ENCODE data around the gene TIMP3. TPM values are rescaled to one million over a fixed set of nuclear protein-coding genes. Genes with fewer than 3 reads are reported as not detected.

TIMP3 gene
- total RNA-seq, 2 experiments from 2014 or later: not detected

GRCh38 chr22:32882774-32883530 is 81.4 kb downstream of the TIMP3 start:
- no peaks in the 10 kb centered on the region for H3K9me3 Mint-ChIP-seq (ENCODE audit: insufficient read depth)
- ChIA-PET CTCF (no interaction called here), POLR2A (no interaction called here)
- no peaks in the 10 kb centered on the region for H3K36me3 Mint-ChIP-seq (ENCODE audit: low read depth)
- H3K27ac Mint-ChIP-seq: no peak overlapping the region
- DNase-seq: no peak
- no peak for ATAC-seq
- H3K27me3 Mint-ChIP-seq (ENCODE audit: low read depth): no peaks in the 10 kb centered on the region
- H3K4me3 Mint-ChIP-seq: no peak overlapping the region
- H3K4me1 Mint-ChIP-seq (ENCODE audit: low read depth): peaks cover 3% of the 10 kb centered on the region

- DNase-seq: no peak
- Mint-ChIP-seq H3K27ac (no peak overlapping the region), H3K36me3 (ENCODE audit: low read depth) (no peaks in the 10 kb centered on the region), H3K4me1 (ENCODE audit: low read depth) (no peaks in the 10 kb centered on the region), H3K9me3 (ENCODE audit: insufficient read depth) (no peaks in the 10 kb centered on the region), H3K4me3 (no peak overlapping the region), H3K27me3 (ENCODE audit: low read depth) (no peaks in the 10 kb centered on the region)
- CTCF ChIA-PET: no interaction called here
- POLR2A ChIA-PET: no interaction called here
- ATAC-seq: no peak
These were observed 85.9 kb downstream of the TIMP3 start for GRCh38 chr22:32887324-32887980.

- POLR2A ChIA-PET: no interaction called here
- ATAC-seq (no peak), DNase-seq (no peak)
- CTCF ChIA-PET: interaction anchor here (0.6 kb wide), 1 partner anchor 389 kb away, joined by 3 read pairs; no protein-coding TSS in a partner anchor
- Mint-ChIP-seq H3K4me1 (ENCODE audit: low read depth) (no peaks in the 10 kb centered on the region), H3K27ac (no peak overlapping the region), H3K27me3 (ENCODE audit: low read depth) (no peaks in the 10 kb centered on the region), H3K36me3 (ENCODE audit: low read depth) (no peaks in the 10 kb centered on the region), H3K9me3 (ENCODE audit: insufficient read depth) (no peaks in the 10 kb centered on the region), H3K4me3 (no peak overlapping the region)
These were observed 87.5 kb downstream of the TIMP3 start for GRCh38 chr22:32888976-32889375.

GRCh38 chr22:32896891-32897290 is 95.4 kb downstream of the TIMP3 start:
- no peaks in the 10 kb centered on the region for H3K27me3 Mint-ChIP-seq (ENCODE audit: low read depth)
- DNase-seq (no peak), ATAC-seq (no peak)
- POLR2A ChIA-PET: no interaction called here
- H3K4me1 Mint-ChIP-seq (ENCODE audit: low read depth): no peaks in the 10 kb centered on the region
- CTCF ChIA-PET: no interaction called here
- no peak overlapping the region for H3K4me3 Mint-ChIP-seq
- H3K27ac Mint-ChIP-seq: no peak overlapping the region
- no peaks in the 10 kb centered on the region for H3K9me3 Mint-ChIP-seq (ENCODE audit: insufficient read depth)
- no peaks in the 10 kb centered on the region for H3K36me3 Mint-ChIP-seq (ENCODE audit: low read depth)

- Mint-ChIP-seq H3K4me1 (ENCODE audit: low read depth) (no peaks in the 10 kb centered on the region), H3K27me3 (ENCODE audit: low read depth) (no peaks in the 10 kb centered on the region), H3K27ac (no peak overlapping the region), H3K4me3 (no peak overlapping the region), H3K36me3 (ENCODE audit: low read depth) (no peaks in the 10 kb centered on the region), H3K9me3 (ENCODE audit: insufficient read depth) (no peaks in the 10 kb centered on the region)
- ATAC-seq (no peak), DNase-seq (no peak)
- ChIA-PET CTCF (no interaction called here), POLR2A (no interaction called here)
These were observed 95.9 kb downstream of the TIMP3 start for GRCh38 chr22:32897400-32897799.

- ChIA-PET POLR2A (no interaction called here), CTCF (no interaction called here)
- H3K4me1 Mint-ChIP-seq (ENCODE audit: low read depth): no peaks in the 10 kb centered on the region
- H3K9me3 Mint-ChIP-seq (ENCODE audit: insufficient read depth): no peaks in the 10 kb centered on the region
- H3K27me3 Mint-ChIP-seq (ENCODE audit: low read depth): no peaks in the 10 kb centered on the region
- H3K4me3 Mint-ChIP-seq: no peak overlapping the region
- no peaks in the 10 kb centered on the region for H3K36me3 Mint-ChIP-seq (ENCODE audit: low read depth)
- ATAC-seq: no peak
- no peak overlapping the region for H3K27ac Mint-ChIP-seq
- DNase-seq: no peak
These were observed 99.6 kb downstream of the TIMP3 start for GRCh38 chr22:32900886-32901635.

GRCh38 chr22:32901925-32902324 is 100.4 kb downstream of the TIMP3 start:
- Mint-ChIP-seq H3K27ac (no peak overlapping the region), H3K27me3 (ENCODE audit: low read depth) (no peaks in the 10 kb centered on the region), H3K4me3 (no peak overlapping the region), H3K4me1 (ENCODE audit: low read depth) (no peaks in the 10 kb centered on the region), H3K9me3 (ENCODE audit: insufficient read depth) (no peaks in the 10 kb centered on the region), H3K36me3 (ENCODE audit: low read depth) (no peaks in the 10 kb centered on the region)
- no peak for DNase-seq
- ATAC-seq: no peak
- ChIA-PET CTCF (no interaction called here), POLR2A (no interaction called here)

- H3K27ac Mint-ChIP-seq: no peak overlapping the region
- POLR2A ChIA-PET: no interaction called here
- no peak overlapping the region for H3K4me3 Mint-ChIP-seq
- DNase-seq (no peak), ATAC-seq (no peak)
- CTCF ChIA-PET: no interaction called here
- H3K36me3 Mint-ChIP-seq (ENCODE audit: low read depth): no peaks in the 10 kb centered on the region
- H3K4me1 Mint-ChIP-seq (ENCODE audit: low read depth): no peaks in the 10 kb centered on the region
- no peaks in the 10 kb centered on the region for H3K9me3 Mint-ChIP-seq (ENCODE audit: insufficient read depth)
- H3K27me3 Mint-ChIP-seq (ENCODE audit: low read depth): no peaks in the 10 kb centered on the region
These were observed 102.0 kb downstream of the TIMP3 start for GRCh38 chr22:32903507-32903906.

- ATAC-seq (no peak), DNase-seq (no peak)
- ChIA-PET POLR2A (no interaction called here), CTCF (no interaction called here)
- no peak overlapping the region for H3K4me3 Mint-ChIP-seq
- H3K36me3 Mint-ChIP-seq (ENCODE audit: low read depth): no peaks in the 10 kb centered on the region
- no peaks in the 10 kb centered on the region for H3K27me3 Mint-ChIP-seq (ENCODE audit: low read depth)
- no peaks in the 10 kb centered on the region for H3K4me1 Mint-ChIP-seq (ENCODE audit: low read depth)
- no peak overlapping the region for H3K27ac Mint-ChIP-seq
- H3K9me3 Mint-ChIP-seq (ENCODE audit: insufficient read depth): no peaks in the 10 kb centered on the region
These were observed 102.5 kb downstream of the TIMP3 start for GRCh38 chr22:32904044-32904443.

- ATAC-seq: no peak
- ChIA-PET CTCF (no interaction called here), POLR2A (no interaction called here)
- H3K4me1 Mint-ChIP-seq (ENCODE audit: low read depth): no peaks in the 10 kb centered on the region
- H3K27ac Mint-ChIP-seq: no peak overlapping the region
- no peak overlapping the region for H3K4me3 Mint-ChIP-seq
- no peaks in the 10 kb centered on the region for H3K36me3 Mint-ChIP-seq (ENCODE audit: low read depth)
- H3K27me3 Mint-ChIP-seq (ENCODE audit: low read depth): no peaks in the 10 kb centered on the region
- no peak for DNase-seq
- no peaks in the 10 kb centered on the region for H3K9me3 Mint-ChIP-seq (ENCODE audit: insufficient read depth)
These were observed 103.9 kb downstream of the TIMP3 start for GRCh38 chr22:32905400-32905799.

GRCh38 chr22:32909581-32910428 is 108.3 kb downstream of the TIMP3 start:
- DNase-seq (no peak), ATAC-seq (no peak)
- ChIA-PET POLR2A (no interaction called here), CTCF (no interaction called here)
- Mint-ChIP-seq H3K9me3 (ENCODE audit: insufficient read depth) (no peaks in the 10 kb centered on the region), H3K36me3 (ENCODE audit: low read depth) (no peaks in the 10 kb centered on the region), H3K27me3 (ENCODE audit: low read depth) (no peaks in the 10 kb centered on the region), H3K4me3 (no peak overlapping the region), H3K4me1 (ENCODE audit: low read depth) (no peaks in the 10 kb centered on the region), H3K27ac (no peak overlapping the region)

GRCh38 chr22:32910429-32910772 is 108.9 kb downstream of the TIMP3 start:
- ChIA-PET CTCF (no interaction called here), POLR2A (no interaction called here)
- no peaks in the 10 kb centered on the region for H3K9me3 Mint-ChIP-seq (ENCODE audit: insufficient read depth)
- no peak overlapping the region for H3K4me3 Mint-ChIP-seq
- no peak for DNase-seq
- H3K36me3 Mint-ChIP-seq (ENCODE audit: low read depth): no peaks in the 10 kb centered on the region
- no peaks in the 10 kb centered on the region for H3K4me1 Mint-ChIP-seq (ENCODE audit: low read depth)
- ATAC-seq: no peak
- H3K27me3 Mint-ChIP-seq (ENCODE audit: low read depth): no peaks in the 10 kb centered on the region
- no peak overlapping the region for H3K27ac Mint-ChIP-seq
